ENCODE data around the gene EVI5L. TPM values are rescaled to one million over a fixed set of nuclear protein-coding genes. Genes with fewer than 3 reads are reported as not detected.
A peak's percentile ranks its signal among the peaks of the same experiment; 100 is the strongest.

The EVI5L gene
- total RNA-seq, 1 experiment from 2014 or later: 29.2 TPM

GRCh38 chr19:7894612-7895309 is 64.7 kb downstream of the EVI5L start:
- DNase-seq (ENCODE audit: low read depth): no peak

GRCh38 chr19:7895565-7895964 is 65.5 kb downstream of the EVI5L start:
- no peak for DNase-seq (ENCODE audit: low read depth)

- no peak for DNase-seq (ENCODE audit: low read depth)
Measured at GRCh38 chr19:7897292-7897691, 67.3 kb downstream of the EVI5L start.

GRCh38 chr19:7898967-7899366 is 68.9 kb downstream of the EVI5L start:
- no peak for DNase-seq (ENCODE audit: low read depth)

GRCh38 chr19:7899751-7900378 is 69.8 kb downstream of the EVI5L start:
- DNase-seq (ENCODE audit: low read depth): no peak

- DNase-seq (ENCODE audit: low read depth): no peak
Measured at GRCh38 chr19:7900401-7900870, 70.4 kb downstream of the EVI5L start.

- DNase-seq (ENCODE audit: low read depth): no peak
Measured at GRCh38 chr19:7900931-7901330, 70.9 kb downstream of the EVI5L start.

GRCh38 chr19:7901337-7901736 is 71.3 kb downstream of the EVI5L start:
- no peak for DNase-seq (ENCODE audit: low read depth)

GRCh38 chr19:7902796-7903243 is 72.8 kb downstream of the EVI5L start:
- no peak for DNase-seq (ENCODE audit: low read depth)

GRCh38 chr19:7903244-7904073 is 73.4 kb downstream of the EVI5L start, which contains the start of gene MAP2K7:
Gene MAP2K7, plus strand, starts transcription at chr19:7903877. Its CDS starts 68 bp downstream, at chr19:7903945.
- DNase-seq (ENCODE audit: low read depth): peak; percentile 98

GRCh38 chr19:7904074-7905020 is 74.3 kb downstream of the EVI5L start:
- no peak for DNase-seq (ENCODE audit: low read depth)

GRCh38 chr19:7905268-7905667 is 75.2 kb downstream of the EVI5L start:
- no peak for DNase-seq (ENCODE audit: low read depth)

GRCh38 chr19:7905859-7906258 is 75.8 kb downstream of the EVI5L start:
- no peak for DNase-seq (ENCODE audit: low read depth)

GRCh38 chr19:7907122-7907521 is 77.1 kb downstream of the EVI5L start:
- DNase-seq (ENCODE audit: low read depth): no peak

GRCh38 chr19:7907544-7907943 is 77.5 kb downstream of the EVI5L start:
- no peak for DNase-seq (ENCODE audit: low read depth)

- DNase-seq (ENCODE audit: low read depth): no peak
Measured at GRCh38 chr19:7908078-7908699, 78.2 kb downstream of the EVI5L start.

- no peak for DNase-seq (ENCODE audit: low read depth)
Measured at GRCh38 chr19:7908742-7909461, 78.9 kb downstream of the EVI5L start.

- no peak for DNase-seq (ENCODE audit: low read depth)
Measured at GRCh38 chr19:7909471-7910067, 79.6 kb downstream of the EVI5L start.

- no peak for DNase-seq (ENCODE audit: low read depth)
Measured at GRCh38 chr19:7910321-7911161, 80.5 kb downstream of the EVI5L start.

Data from M059J (cell line).